Mucosa of descending colon (tissue), 3 donors: Measurements from ENCODE around the gene EXPH5. TPM values are rescaled to one million over a fixed set of nuclear protein-coding genes. Genes with fewer than 3 reads are reported as not detected.

Experiments used
- ATAC-seq: fragments of 200-7000 bp; cut with Tn5 transposase; one replicate; pipeline ENCODE4 v1.9.1; 2020; ENCODE audit warnings: mild to moderate bottlenecking, moderate library complexity
- DNase-seq, 3 donors: peaks; one replicate each; pipeline ENCODE4 v3.0.0-alpha.2; 2020
- H3K36me3 ChIP-seq: fragments of 200-600 bp; one replicate; pipeline ENCODE4 v1.8.0; 2021; ENCODE audit warnings: low read depth, mild to moderate bottlenecking
- H3K4me1 ChIP-seq: fragments of 200-600 bp; one replicate; pipeline ENCODE4 v1.8.0; 2021; ENCODE audit warnings: low read depth, mild to moderate bottlenecking
- H3K4me3 ChIP-seq: fragments of 200-600 bp; one replicate; pipeline ENCODE4 v1.8.0; 2021; ENCODE audit warnings: mild to moderate bottlenecking
- H3K9me3 ChIP-seq: fragments of 200-600 bp; one replicate; pipeline ENCODE4 v1.8.0; 2021; ENCODE audit warnings: mild to moderate bottlenecking
- intact Hi-C, 2 donors: fragments of 100-400 bp; cut with DNase I in 1 of 2; cut with micrococcal nuclease in 1 of 2; formaldehyde crosslinking; loops; one replicate each; pipeline versions ENCODE4 v1.11.0 to v1.11.1; 2022; cut with DNase I, micrococcal nuclease
- total RNA-seq, 3 donors: library from RNA; stranded (reverse); fragmentation: NEBNext Ultra II Directional in 2 of 3; extraction: Animal tissue kit (Norgen Biotek cat#: 25700) in 2 of 3; gene quantifications; one replicate each; pipeline versions ENCODE4 v1.2.1 to v1.2.4, GENCODE V29; 2021 to 2023
- TF ChIP-seq, protein P1 (sequence below): fragments of 200-600 bp; IDR thresholded peaks from one replicate; pipeline ENCODE4 v1.8.0; 2022; ENCODE audit warnings: antibody characterized with exemption, mild to moderate bottlenecking
- donor health status: DM: no; HTN: no; CAD: no; lungs with moderate emphysema.
- donor health status: DM: no; HTN: no; CAD: no.
- donor health status: DM: no; HTN: yes; CAD: no.

Gene EXPH5
- total RNA-seq, 3 donors from 2014 or later: 22.4 to 79.3 (median 26.1) TPM

DNA sequence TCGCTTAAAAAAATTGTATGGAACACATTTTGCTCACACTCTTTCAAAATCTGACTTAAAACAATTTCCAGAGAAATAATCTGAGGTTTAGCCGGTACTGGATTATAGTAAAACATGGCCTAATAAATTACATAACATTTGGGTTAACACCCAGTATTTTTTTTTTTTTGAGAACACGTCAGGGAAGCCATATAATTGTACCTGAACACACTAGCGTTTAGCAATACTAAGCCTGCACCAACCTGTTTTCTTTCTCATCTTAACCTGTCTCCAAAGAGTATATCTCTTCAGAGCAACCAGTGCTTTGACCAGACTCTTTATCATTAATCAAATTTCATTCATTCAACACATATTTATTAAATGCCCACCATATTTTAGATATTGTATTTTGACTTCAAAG is 93.4 kb downstream of the EXPH5 start:
- TF ChIP-seq, protein P1, sequence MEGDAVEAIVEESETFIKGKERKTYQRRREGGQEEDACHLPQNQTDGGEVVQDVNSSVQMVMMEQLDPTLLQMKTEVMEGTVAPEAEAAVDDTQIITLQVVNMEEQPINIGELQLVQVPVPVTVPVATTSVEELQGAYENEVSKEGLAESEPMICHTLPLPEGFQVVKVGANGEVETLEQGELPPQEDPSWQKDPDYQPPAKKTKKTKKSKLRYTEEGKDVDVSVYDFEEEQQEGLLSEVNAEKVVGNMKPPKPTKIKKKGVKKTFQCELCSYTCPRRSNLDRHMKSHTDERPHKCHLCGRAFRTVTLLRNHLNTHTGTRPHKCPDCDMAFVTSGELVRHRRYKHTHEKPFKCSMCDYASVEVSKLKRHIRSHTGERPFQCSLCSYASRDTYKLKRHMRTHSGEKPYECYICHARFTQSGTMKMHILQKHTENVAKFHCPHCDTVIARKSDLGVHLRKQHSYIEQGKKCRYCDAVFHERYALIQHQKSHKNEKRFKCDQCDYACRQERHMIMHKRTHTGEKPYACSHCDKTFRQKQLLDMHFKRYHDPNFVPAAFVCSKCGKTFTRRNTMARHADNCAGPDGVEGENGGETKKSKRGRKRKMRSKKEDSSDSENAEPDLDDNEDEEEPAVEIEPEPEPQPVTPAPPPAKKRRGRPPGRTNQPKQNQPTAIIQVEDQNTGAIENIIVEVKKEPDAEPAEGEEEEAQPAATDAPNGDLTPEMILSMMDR: no peak
- intact Hi-C loops: no loop called here
- Histone ChIP-seq H3K4me3 (no peak overlapping the region), H3K4me1 (peaks cover 7% of the 10 kb centered on the region), H3K9me3 (no peaks in the 10 kb centered on the region), H3K36me3 (no peaks in the 10 kb centered on the region)
- no peak for DNase-seq
- no peak for ATAC-seq

DNA sequence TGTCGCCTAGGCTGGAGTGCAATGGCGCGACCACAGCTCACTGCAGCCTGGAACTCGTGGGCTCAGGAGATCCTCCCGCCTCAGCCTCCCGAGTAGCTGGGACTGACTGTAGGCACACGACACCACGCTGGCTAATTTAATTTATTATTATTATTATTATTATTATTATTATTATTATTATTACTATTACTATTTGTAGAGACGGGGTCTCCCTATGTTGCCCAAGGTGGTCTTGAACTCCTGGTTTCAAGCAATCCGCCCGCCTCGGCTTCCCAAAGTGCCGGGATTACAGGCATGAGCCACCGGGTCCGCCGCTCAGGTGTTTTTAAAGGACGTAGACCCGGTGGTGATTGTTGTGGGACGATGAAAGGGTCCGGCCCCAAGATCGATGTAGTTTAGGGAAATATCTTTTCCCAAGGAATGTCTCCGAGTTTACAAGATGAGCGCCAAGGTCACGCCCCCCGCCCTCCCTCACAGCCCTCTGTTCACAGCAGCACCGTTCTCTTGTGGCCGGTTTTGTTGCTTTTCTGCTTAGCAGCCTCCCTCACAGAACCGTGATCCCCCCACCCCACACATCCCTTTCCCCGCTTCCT is 94.7 kb downstream of the EXPH5 start:
- DNase-seq (peak; percentile 10 to 46 (median 32)), ATAC-seq (no peak)
- H3K4me3 ChIP-seq: peak overlapping the region; percentile 48
- H3K9me3 ChIP-seq: no peaks in the 10 kb centered on the region
- TF ChIP-seq, protein P1: no peak
- H3K36me3 ChIP-seq: no peaks in the 10 kb centered on the region
- intact Hi-C loops: no loop called here
- peaks cover 10% of the 10 kb centered on the region for H3K4me1 ChIP-seq

DNA sequence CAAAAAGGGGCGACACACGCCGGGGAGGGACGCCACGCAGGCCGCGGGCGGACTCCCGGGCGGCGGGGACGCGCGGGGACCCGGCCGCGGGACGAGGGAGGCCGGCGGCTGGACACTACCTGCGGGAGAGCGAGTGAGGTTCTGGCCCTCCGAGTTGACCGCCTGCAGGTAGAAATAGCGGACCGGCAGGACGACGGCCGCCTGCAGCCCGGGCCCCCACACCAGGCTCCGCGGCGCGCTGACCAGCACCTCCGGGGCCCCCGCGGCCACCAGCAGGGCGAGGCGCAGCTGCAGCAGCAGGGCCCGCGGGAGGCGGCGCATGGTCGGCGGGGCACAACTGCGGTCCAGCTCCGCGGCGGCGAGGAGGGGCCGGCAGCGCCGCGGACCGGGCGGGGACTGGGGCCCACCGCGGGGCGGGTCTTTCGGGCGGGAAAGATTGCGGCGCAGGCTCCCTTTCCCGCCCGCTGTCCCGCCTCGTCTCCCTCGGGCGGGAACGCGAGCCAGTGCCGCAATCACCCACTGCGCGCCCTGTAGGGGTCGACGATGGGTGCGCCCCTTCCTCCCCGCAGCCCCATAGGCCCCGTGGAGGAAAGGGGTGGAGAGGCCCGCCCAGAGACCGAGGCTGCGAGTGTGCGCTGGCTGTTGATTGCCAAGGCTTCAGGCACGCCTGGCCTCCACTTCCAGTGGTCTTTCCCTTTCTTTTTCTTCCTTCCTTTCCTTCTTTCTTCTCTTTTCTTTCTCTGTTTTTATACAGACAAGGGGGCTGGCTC is 95.3 kb downstream of the EXPH5 start, which contains the start of gene POGLUT3:
Gene POGLUT3, minus strand, starts transcription at position 339 of the 770 bp plus-strand sequence. Its CDS starts 18 bp downstream, at position 321.
- TF ChIP-seq, protein P1: no peak
- Histone ChIP-seq H3K4me1 (peaks cover 10% of the 10 kb centered on the region), H3K36me3 (no peaks in the 10 kb centered on the region), H3K4me3 (peak within 1 kb of the TSS; percentile 48), H3K9me3 (no peaks in the 10 kb centered on the region)
- DNase-seq: peak; percentile 50 to 77 (median 70)
- intact Hi-C loops: no loop called here
- ATAC-seq: peak; percentile 77

DNA sequence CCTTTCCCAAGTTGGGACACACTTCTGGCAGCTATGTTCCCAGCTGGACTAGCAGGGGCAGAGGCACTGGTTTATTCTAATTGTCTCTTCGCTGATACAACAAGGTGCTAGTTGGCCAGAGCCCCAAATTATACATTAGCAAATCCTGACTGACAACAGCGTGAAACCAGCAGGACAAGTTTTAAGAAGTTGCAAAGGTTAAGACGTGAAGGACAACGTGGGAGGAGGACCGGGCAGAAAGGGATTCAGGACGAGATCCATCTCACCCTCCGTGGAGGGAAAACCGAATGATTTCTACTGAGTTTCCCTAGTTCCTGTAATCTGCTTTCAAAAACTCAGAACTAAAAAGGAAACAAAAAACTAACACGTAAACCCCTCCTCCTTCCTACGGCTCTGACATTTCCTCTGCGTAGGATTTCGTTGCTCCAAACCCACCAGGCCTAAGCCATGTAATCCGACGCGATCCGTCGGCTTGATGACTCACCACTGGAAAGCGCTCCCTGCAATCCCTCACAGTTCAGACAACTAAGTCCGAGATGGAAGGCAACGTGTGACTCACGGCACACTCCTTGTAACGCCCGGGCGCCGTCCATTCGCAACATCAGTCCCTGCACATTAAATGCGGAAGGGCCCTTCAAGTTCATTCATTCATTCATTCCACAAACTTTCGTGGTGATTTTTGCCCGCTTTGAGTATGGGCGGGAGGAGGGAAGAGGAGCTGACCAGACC is 96.1 kb downstream of the EXPH5 start:
- peak; percentile 82 to 89 (median 85) for DNase-seq
- TF ChIP-seq, protein P1: no peak
- intact Hi-C loops: no loop called here
- ATAC-seq: peak; percentile 95
- Histone ChIP-seq H3K36me3 (no peaks in the 10 kb centered on the region), H3K4me3 (peak overlapping the region; percentile 48), H3K9me3 (no peaks in the 10 kb centered on the region), H3K4me1 (peaks cover 10% of the 10 kb centered on the region)

DNA sequence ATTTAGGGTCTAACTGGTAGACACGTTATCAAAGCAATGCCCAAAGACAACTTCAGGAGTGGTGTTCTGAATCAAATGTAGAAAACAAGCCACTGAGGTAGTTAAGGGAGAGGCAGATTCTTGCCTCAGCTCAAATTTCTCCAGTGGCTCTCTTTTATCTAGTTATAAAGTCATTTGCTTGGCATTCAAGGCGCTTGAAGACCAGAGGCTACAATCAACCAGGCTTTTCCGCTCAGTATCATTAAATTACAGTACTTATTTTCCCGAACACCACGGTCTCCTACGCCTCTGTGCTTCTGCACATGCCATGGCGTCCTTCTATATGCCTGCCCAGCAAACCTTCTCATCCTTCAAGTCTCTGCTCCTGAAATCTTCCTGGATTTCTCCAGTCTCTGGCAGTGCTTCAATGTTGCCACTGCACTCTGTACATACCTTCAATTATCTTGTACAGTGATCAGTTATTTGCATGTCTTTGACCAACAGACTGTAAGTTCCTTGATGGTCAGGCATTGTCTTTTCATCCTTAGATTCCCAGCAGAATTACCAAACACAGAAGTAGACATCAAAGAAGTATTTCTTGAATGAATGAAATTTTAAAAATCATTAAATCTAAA is 96.8 kb downstream of the EXPH5 start:
- ATAC-seq (no peak), DNase-seq (no peak)

More for the DNA sequence above, 96.8 kb downstream of the EXPH5 start:
- TF ChIP-seq, protein P1: no peak
- Histone ChIP-seq H3K9me3 (no peaks in the 10 kb centered on the region), H3K4me1 (peaks cover 10% of the 10 kb centered on the region), H3K4me3 (no peak overlapping the region), H3K36me3 (no peaks in the 10 kb centered on the region)
- intact Hi-C loops: no loop called here
